ENCODE results near the gene FLACC1. TPM values are rescaled to one million over a fixed set of nuclear protein-coding genes. Genes with fewer than 3 reads are reported as not detected.

The FLACC1 gene
- total RNA-seq, 2 experiments from 2014 or later: 4.5 to 4.8 TPM

- peaks cover 41% of the 10 kb centered on the region for H3K36me3 Mint-ChIP-seq (ENCODE audit: low read depth)
- no peak overlapping the region for H3K4me3 Mint-ChIP-seq
- no peak for ATAC-seq (ENCODE audit: poor library complexity)
- ChIA-PET CTCF (no interaction called here), POLR2A (interaction anchor here (1.4 kb wide), 1 partner anchor 13 kb away, joined by 4 read pairs; no protein-coding TSS in a partner anchor)
- no peaks in the 10 kb centered on the region for H3K27me3 ChIP-seq (ENCODE audit: control insufficient read depth in 1 of 2, insufficient read depth in 2 of 2, low read length in 2 of 2)
- peaks cover 77% of the 10 kb centered on the region for H3K4me1 ChIP-seq (ENCODE audit: insufficient read depth, low read length)
- H3K27ac ChIP-seq (ENCODE audit: low read depth in 1 of 2, low read length in 2 of 2): no peak overlapping the region
- no peak for TF ChIP-seq CTCF (IDR thresholded peaks at IDR 0.05)
- H3K36me3 ChIP-seq (ENCODE audit: insufficient read depth, low read length): peaks cover 4% of the 10 kb centered on the region
- no peaks in the 10 kb centered on the region for H3K9me3 ChIP-seq (ENCODE audit: control insufficient read depth in 1 of 2, insufficient read depth in 1 of 2, low read length in 2 of 2)
- intact Hi-C loops (cut with DNase I, micrococcal nuclease): loop anchor here (10.0 kb wide), 2 partner anchors 785 to 1015 kb away; partner anchors contain the start of genes FZD7 (in 1 of the 2) and NOP58 (in 1 of the 2)
- H3K4me1 Mint-ChIP-seq (ENCODE audit: low read depth): peaks cover 67% of the 10 kb centered on the region
- H3K27me3 Mint-ChIP-seq: no peaks in the 10 kb centered on the region
- no peak for DNase-seq
- peak overlapping the region; percentile 97 for H3K27ac Mint-ChIP-seq
- H3K9me3 Mint-ChIP-seq: no peaks in the 10 kb centered on the region
- no peak overlapping the region for H3K4me3 ChIP-seq (ENCODE audit: low read length)
Observed at GRCh38 chr2:201249889-201250288, 107.3 kb downstream of the FLACC1 start.

GRCh38 chr2:201248288-201248844 is 108.8 kb downstream of the FLACC1 start:
- H3K4me1 ChIP-seq (ENCODE audit: insufficient read depth, low read length): peaks cover 62% of the 10 kb centered on the region
- DNase-seq: no peak

GRCh38 chr2:201246280-201246679 is 110.9 kb downstream of the FLACC1 start:
- intact Hi-C loops (cut with DNase I, micrococcal nuclease): loop anchor here in 1 of 2 experiments (10.0 kb wide), 1 partner anchor 789 kb away; the partner anchor contains the start of gene FZD7
- H3K4me1 ChIP-seq (ENCODE audit: insufficient read depth, low read length): peaks cover 44% of the 10 kb centered on the region
- H3K9me3 ChIP-seq (ENCODE audit: control insufficient read depth in 1 of 2, insufficient read depth in 1 of 2, low read length in 2 of 2): no peaks in the 10 kb centered on the region
- no peak for DNase-seq
- H3K27me3 ChIP-seq (ENCODE audit: control insufficient read depth in 1 of 2, insufficient read depth in 2 of 2, low read length in 2 of 2): no peaks in the 10 kb centered on the region
- Mint-ChIP-seq H3K27me3 (no peaks in the 10 kb centered on the region), H3K36me3 (ENCODE audit: low read depth) (peaks cover 59% of the 10 kb centered on the region), H3K4me1 (ENCODE audit: low read depth) (peaks cover 72% of the 10 kb centered on the region), H3K27ac (peak overlapping the region; percentile 71), H3K9me3 (no peaks in the 10 kb centered on the region), H3K4me3 (no peak overlapping the region)
- H3K36me3 ChIP-seq (ENCODE audit: insufficient read depth, low read length): peaks cover 4% of the 10 kb centered on the region
- no peak overlapping the region for H3K27ac ChIP-seq (ENCODE audit: low read depth in 1 of 2, low read length in 2 of 2)
- no peak for TF ChIP-seq CTCF (IDR thresholded peaks at IDR 0.05)
- no peak for ATAC-seq (ENCODE audit: poor library complexity)
- no peak overlapping the region for H3K4me3 ChIP-seq (ENCODE audit: low read length)
- CTCF ChIA-PET: interaction anchor here (1.2 kb wide), 1 partner anchor 14 kb away, joined by 4 read pairs; no protein-coding TSS in a partner anchor
- POLR2A ChIA-PET: interaction anchor here (2.9 kb wide), 1 partner anchor 14 kb away, joined by 6 read pairs; the partner anchor contains the start of gene CASP8

More at GRCh38 chr2:201248288-201248844, 108.8 kb downstream of the FLACC1 start:
- intact Hi-C loops (cut with DNase I, micrococcal nuclease): loop anchor here in 1 of 2 experiments (10.0 kb wide), 1 partner anchor 786 kb away; the partner anchor contains the start of gene FZD7
- no peak for ATAC-seq (ENCODE audit: poor library complexity)
- Mint-ChIP-seq H3K4me3 (no peak overlapping the region), H3K4me1 (ENCODE audit: low read depth) (peaks cover 71% of the 10 kb centered on the region), H3K27ac (peak overlapping the region; percentile 56), H3K27me3 (no peaks in the 10 kb centered on the region), H3K36me3 (ENCODE audit: low read depth) (peaks cover 47% of the 10 kb centered on the region), H3K9me3 (no peaks in the 10 kb centered on the region)
- H3K4me3 ChIP-seq (ENCODE audit: low read length): no peak overlapping the region
- ChIA-PET CTCF (interaction anchor here (1.4 kb wide), 1 partner anchor 16 kb away, joined by 5 read pairs; no protein-coding TSS in a partner anchor), POLR2A (interaction anchor here (0.6 to 2.9 kb wide), 5 partner anchors 12 to 17 kb away, joined by 3 to 8 read pairs (median 4); partner anchors contain the start of gene CASP8)
- no peak for TF ChIP-seq CTCF (IDR thresholded peaks at IDR 0.05)
- H3K27ac ChIP-seq (ENCODE audit: low read depth in 1 of 2, low read length in 2 of 2): no peak overlapping the region
- H3K36me3 ChIP-seq (ENCODE audit: insufficient read depth, low read length): peaks cover 4% of the 10 kb centered on the region
- H3K9me3 ChIP-seq (ENCODE audit: control insufficient read depth in 1 of 2, insufficient read depth in 1 of 2, low read length in 2 of 2): no peaks in the 10 kb centered on the region
- no peaks in the 10 kb centered on the region for H3K27me3 ChIP-seq (ENCODE audit: control insufficient read depth in 1 of 2, insufficient read depth in 2 of 2, low read length in 2 of 2)
